HG03139 (cell line): ENCODE measurements around the gene TPGS2.

Experiments
- ATAC-seq: cut with Tn5 transposase; IDR thresholded peaks from one replicate; pipeline ENCODE4 v1.9.1; 2021; ENCODE audit not compliant: unreplicated experiment

The TPGS2 gene

GRCh38 chr18:36744261-36744876 is 84.4 kb downstream of the TPGS2 start:
- ATAC-seq, result no peak
